OCI-LY1 (cell line): ENCODE results near the gene WSCD2.

Experiments
- CTCF ChIP-seq: fragments of 200-600 bp; sonication (generic), shearing (Covaris generic); IDR thresholded peaks from 2 replicates; pipeline ENCODE4 v1.5.1; 2017; ENCODE audit warnings: mild to moderate bottlenecking, antibody characterized with exemption, low read length, moderate library complexity, mixed read lengths
- EZH2 ChIP-seq: fragments of 200-600 bp; sonication (generic), shearing (Covaris generic); IDR thresholded peaks from 2 replicates; pipeline ENCODE4 v1.8.0; 2017; ENCODE audit warnings: borderline replicate concordance, mixed run types, mild to moderate bottlenecking, antibody characterized with exemption, low read length, moderate library complexity, mixed read lengths

- TF ChIP-seq CTCF (no peak), EZH2 (no peak)
Observed at GRCh38 chr12:108175310-108175709, 46.2 kb downstream of the WSCD2 start.
